Ishikawa (cell line): ENCODE measurements around the gene C6orf120.

Experiments used
- CEBPB ChIP-seq: IDR thresholded peaks from 2 replicates; pipeline ENCODE4 v1.6.1; 2012
- CREB1 ChIP-seq: IDR thresholded peaks from 2 replicates; pipeline ENCODE4 v1.6.1; 2012; ENCODE audit warnings: low read depth
- EGR1 ChIP-seq: IDR thresholded peaks from 2 replicates; pipeline ENCODE4 v1.6.1; 2012
- EP300 ChIP-seq: IDR thresholded peaks from 2 replicates; pipeline ENCODE4 v1.6.1; 2012; ENCODE audit warnings: borderline replicate concordance
- FOXM1 ChIP-seq: IDR thresholded peaks from 2 replicates; pipeline ENCODE4 v1.6.1; 2012; ENCODE audit warnings: low read depth, borderline replicate concordance
- NFIC ChIP-seq: IDR thresholded peaks from 2 replicates; pipeline ENCODE4 v1.6.1; 2012
- RAD21 ChIP-seq: IDR thresholded peaks from 2 replicates; pipeline ENCODE4 v1.6.1; 2012; ENCODE audit warnings: low read depth
- TAF1 ChIP-seq: IDR thresholded peaks from 2 replicates; pipeline ENCODE4 v1.6.1; 2012; ENCODE audit warnings: low read depth, mild to moderate bottlenecking
- TCF12 ChIP-seq: IDR thresholded peaks from 2 replicates; pipeline ENCODE4 v1.6.1; 2012; ENCODE audit warnings: low read depth
- TEAD4 ChIP-seq: IDR thresholded peaks from 2 replicates; pipeline ENCODE4 v1.6.1; 2012
- YY1 ChIP-seq: IDR thresholded peaks from 2 replicates; pipeline ENCODE4 v1.6.1; 2012; ENCODE audit warnings: low read depth
- ZBTB7A ChIP-seq: IDR thresholded peaks from 2 replicates; pipeline ENCODE4 v1.6.1; 2012; ENCODE audit warnings: low read depth
- TF ChIP-seq, protein P1 (sequence below): IDR thresholded peaks from 2 replicates; pipeline ENCODE4 v1.6.1; 2012
- TF ChIP-seq, protein P2 (sequence below): IDR thresholded peaks from 2 replicates; pipeline ENCODE4 v1.6.1; 2012
- TF ChIP-seq, protein P3 (sequence below): IDR thresholded peaks from 2 replicates; pipeline ENCODE4 v1.6.1; 2012; ENCODE audit warnings: low read depth, mild to moderate bottlenecking

Gene C6orf120

DNA sequence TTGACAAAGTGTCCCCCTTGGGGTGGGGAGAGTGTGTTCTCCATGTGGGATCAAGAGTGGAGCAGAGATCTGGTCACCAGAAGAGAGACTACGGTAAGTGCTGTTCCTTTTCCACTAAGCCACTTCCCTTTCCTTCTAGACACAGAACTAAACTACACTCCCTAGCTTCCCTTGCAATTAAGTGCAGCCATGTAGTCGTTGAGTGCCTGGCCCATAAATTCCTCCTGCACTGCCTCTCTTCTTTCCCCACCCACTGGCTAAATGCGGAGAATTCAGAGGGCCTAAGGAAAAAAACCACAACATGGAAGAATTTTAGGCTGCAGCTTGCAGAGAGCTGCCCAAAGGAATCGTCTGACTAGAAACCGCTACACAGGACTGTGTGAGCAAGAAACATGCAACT is 1.6 kb upstream of the C6orf120 start:
- TF ChIP-seq TCF12 (no peak), TEAD4 (no peak), ZBTB7A (no peak), NFIC (no peak), YY1 (no peak), TAF1 (no peak), EGR1 (no peak), EP300 (no peak), CREB1 (no peak), CEBPB (no peak), FOXM1 (no peak), RAD21 (no peak)
- TF ChIP-seq, protein P1, sequence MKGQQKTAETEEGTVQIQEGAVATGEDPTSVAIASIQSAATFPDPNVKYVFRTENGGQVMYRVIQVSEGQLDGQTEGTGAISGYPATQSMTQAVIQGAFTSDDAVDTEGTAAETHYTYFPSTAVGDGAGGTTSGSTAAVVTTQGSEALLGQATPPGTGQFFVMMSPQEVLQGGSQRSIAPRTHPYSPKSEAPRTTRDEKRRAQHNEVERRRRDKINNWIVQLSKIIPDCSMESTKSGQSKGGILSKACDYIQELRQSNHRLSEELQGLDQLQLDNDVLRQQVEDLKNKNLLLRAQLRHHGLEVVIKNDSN: no peak
- TF ChIP-seq, protein P2, sequence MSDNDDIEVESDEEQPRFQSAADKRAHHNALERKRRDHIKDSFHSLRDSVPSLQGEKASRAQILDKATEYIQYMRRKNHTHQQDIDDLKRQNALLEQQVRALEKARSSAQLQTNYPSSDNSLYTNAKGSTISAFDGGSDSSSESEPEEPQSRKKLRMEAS: no peak
- TF ChIP-seq, protein P3, sequence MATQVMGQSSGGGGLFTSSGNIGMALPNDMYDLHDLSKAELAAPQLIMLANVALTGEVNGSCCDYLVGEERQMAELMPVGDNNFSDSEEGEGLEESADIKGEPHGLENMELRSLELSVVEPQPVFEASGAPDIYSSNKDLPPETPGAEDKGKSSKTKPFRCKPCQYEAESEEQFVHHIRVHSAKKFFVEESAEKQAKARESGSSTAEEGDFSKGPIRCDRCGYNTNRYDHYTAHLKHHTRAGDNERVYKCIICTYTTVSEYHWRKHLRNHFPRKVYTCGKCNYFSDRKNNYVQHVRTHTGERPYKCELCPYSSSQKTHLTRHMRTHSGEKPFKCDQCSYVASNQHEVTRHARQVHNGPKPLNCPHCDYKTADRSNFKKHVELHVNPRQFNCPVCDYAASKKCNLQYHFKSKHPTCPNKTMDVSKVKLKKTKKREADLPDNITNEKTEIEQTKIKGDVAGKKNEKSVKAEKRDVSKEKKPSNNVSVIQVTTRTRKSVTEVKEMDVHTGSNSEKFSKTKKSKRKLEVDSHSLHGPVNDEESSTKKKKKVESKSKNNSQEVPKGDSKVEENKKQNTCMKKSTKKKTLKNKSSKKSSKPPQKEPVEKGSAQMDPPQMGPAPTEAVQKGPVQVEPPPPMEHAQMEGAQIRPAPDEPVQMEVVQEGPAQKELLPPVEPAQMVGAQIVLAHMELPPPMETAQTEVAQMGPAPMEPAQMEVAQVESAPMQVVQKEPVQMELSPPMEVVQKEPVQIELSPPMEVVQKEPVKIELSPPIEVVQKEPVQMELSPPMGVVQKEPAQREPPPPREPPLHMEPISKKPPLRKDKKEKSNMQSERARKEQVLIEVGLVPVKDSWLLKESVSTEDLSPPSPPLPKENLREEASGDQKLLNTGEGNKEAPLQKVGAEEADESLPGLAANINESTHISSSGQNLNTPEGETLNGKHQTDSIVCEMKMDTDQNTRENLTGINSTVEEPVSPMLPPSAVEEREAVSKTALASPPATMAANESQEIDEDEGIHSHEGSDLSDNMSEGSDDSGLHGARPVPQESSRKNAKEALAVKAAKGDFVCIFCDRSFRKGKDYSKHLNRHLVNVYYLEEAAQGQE: no peak

DNA sequence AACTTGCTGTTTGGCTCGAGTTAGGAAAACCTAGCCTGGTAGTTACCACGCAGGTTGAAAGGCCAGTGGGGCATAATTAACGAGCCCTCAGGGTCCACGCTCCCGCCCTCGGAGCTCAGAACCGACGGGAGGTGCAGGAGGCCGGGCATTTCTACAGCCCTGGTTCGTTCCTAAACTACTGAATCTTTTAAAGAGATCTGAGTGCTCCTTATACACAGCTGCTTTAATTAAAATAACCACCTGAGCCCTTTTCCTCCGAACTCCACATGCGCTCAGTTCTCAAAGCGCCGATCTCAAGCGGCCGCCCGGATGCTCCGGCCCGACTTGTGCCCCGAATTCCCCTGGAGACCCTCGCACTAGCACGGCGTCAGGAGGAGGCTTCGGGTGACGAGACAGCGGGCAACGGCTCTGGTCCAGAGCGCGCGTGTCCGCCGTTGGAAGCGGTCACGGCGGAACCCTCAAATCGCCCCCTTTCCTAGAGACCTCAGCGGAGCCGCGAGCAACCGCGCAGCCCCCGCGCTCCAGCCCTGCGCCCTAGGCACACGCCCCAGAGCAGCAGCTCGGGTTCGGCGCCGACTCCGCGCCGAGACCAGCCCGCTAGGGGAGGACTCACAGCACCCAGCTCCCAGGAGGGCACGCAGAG is 494 bp upstream of the C6orf120 start:
- no peak for TF ChIP-seq TCF12
- no peak for TF ChIP-seq TAF1
- TF ChIP-seq ZBTB7A: no peak
- TF ChIP-seq NFIC: no peak

DNA sequence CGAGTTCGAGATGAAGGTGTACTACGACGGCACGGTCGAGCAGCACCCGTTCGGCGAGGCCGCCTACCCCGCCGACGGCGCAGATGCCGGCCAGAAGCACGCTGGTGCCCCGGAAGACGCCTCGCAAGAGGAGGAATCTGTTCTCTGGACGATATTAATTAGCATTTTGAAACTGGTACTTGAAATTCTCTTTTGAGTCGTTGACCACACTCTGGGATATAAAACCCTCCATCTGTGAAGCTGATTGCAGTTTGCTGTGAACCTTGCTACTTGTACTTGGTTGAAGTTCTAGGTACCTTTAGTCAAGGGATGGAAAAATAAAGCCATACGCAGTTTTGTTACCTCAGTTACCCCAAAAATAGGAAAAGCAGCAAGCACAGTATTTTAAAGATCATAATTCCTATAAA is 917 bp downstream of the C6orf120 start:
- TF ChIP-seq EP300 (no peak), ZBTB7A (no peak), TAF1 (no peak), RAD21 (no peak), NFIC (no peak), FOXM1 (no peak)
- TF ChIP-seq, protein P1: no peak
- TF ChIP-seq, protein P3: no peak

DNA sequence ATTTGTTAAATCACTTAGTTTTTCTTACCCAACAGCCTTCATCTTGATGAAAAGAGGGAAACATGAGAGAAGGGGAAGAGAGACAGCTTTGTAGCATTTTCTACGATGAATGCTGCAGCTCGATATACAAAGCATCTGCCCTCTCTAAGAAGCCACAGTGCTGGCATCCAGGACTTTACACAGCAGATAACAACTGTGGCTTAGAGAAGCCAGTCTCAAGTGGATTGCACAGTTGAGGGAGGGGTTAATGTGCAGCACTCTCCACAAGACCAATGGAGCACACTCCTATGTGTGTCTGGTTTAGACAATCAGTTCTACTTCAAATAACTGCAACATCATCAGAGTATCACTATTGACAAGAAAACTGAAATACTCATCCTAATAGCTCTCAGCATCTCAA is 5.8 kb downstream of the C6orf120 start:
- TF ChIP-seq YY1 (no peak), FOXM1 (no peak)

DNA sequence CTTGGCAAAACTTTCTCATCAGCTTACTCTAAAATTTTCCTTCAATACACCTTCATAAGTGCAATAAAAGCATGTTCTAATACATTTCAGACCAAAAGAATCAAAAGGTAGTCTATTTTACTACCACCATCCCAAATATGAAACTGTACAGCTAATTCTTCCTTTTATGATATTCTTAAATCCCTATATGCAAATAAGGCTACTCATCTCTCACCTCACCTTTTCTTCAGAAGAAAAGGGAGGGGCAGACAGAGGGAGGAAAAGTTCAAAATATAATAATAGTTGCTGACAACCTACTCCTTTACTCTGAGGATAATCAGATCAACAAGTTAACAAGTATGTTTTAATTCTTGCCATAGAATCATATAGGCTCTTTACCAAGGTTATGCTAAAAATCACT is 7.4 kb downstream of the C6orf120 start:
- TF ChIP-seq, protein P3: no peak
- TF ChIP-seq YY1 (no peak), TEAD4 (no peak), EGR1 (no peak)

DNA sequence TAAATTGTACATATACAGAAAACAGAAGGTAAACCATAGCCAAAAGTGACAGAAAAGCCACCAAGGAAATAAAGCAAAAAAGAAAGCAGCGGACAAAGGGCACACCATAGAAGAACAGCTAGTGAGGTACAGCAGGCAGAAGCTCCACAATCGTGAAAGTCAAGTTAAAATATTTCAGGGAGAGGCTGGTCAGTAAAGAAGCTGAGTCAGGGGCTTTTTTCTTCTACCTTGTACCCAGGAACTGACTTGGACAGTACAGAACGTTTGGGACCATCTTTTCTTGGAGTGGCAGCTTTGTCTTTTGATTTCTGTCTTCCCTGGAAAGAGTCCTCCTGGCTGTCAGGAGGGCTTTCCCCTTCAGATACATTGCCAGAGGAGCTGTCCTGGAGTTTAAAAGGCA is 8.1 kb downstream of the C6orf120 start:
- TF ChIP-seq TCF12 (no peak), TAF1 (no peak), RAD21 (no peak), EGR1 (no peak), CEBPB (no peak), CREB1 (no peak), TEAD4 (no peak), YY1 (no peak), EP300 (no peak)
- TF ChIP-seq, protein P3: no peak
